HCT116 (cell line): ENCODE data around the gene BBIP1. TPM values are rescaled to one million over a fixed set of nuclear protein-coding genes. Genes with fewer than 3 reads are reported as not detected.

Source experiments
- ATAC-seq: fragments of 200-7000 bp; cut with Tn5 transposase; 2 replicates; pipeline ENCODE4 v1.9.1; 2020; ENCODE audit warnings: mild to moderate bottlenecking, moderate library complexity
- BruUV-seq: library from RNA; stranded (reverse); fragments of 400-500 nt; replicated peaks from 2 replicates; lab custom pipeline; 2021; lab: Mats Ljungman, UMichigan
- CTCF ChIA-PET: fragments of 300-600 bp; sonication (Branson Sonifier 250); formaldehyde crosslinking; loops from one replicate; lab custom pipeline; 2021; ENCODE audit warnings: antibody characterized with exemption; lab: Charles Lee
- POLR2A ChIA-PET: fragments of 300-600, 350-600 bp; sonication (Branson Sonifier 250); formaldehyde crosslinking; loops from one replicate; lab custom pipeline; 2021; ENCODE audit warnings: antibody characterized with exemption; lab: Charles Lee
- RAD21 ChIA-PET, 2 experiments: fragments of 300-600 bp; sonication (Branson Sonifier 250); formaldehyde crosslinking; loops; one replicate each; lab custom pipeline; 2023; ENCODE audit warnings: low total read pairs in 2 of 2; ENCODE audit not compliant: uncharacterized antibody in 2 of 2, unreplicated experiment in 2 of 2, low non-redundant PET in 1 of 2; lab: Charles Lee
- DNase-seq: peaks from one replicate; pipeline ENCODE4 v3.0.0-alpha.2; 2010; ENCODE audit warnings: low read depth, low spot score
- H2AFZ ChIP-seq: fragments of 200-600 bp; shearing (Covaris generic), sonication (generic); 2 replicates; pipeline ENCODE4 v1.6.1; 2017; ENCODE audit warnings: low read depth, mixed run types, mixed read lengths, antibody characterized with exemption, low read length; ENCODE audit not compliant: poor library complexity, severe bottlenecking
- H3K27ac ChIP-seq: 2 replicates; pipeline ENCODE4 v1.5.1; 2012; ENCODE audit warnings: low read depth, low read length
- H3K27me3 ChIP-seq: fragments of 200-600 bp; sonication (generic); 2 replicates; pipeline ENCODE4 v1.6.1; 2016; ENCODE audit warnings: mixed run types, low read length, mixed read lengths; ENCODE audit not compliant: insufficient read depth
- H3K36me3 ChIP-seq, 2 experiments: fragments of 200-500 bp in 1 of 2; fragments of 200-600 bp in 1 of 2; sonication (Bioruptor generic) in 1 of 2; sonication (generic) in 1 of 2; 2 replicates each; pipeline versions ENCODE4 v1.5.1 to v1.6.1; 2014 to 2016; ENCODE audit warnings: low read length in 2 of 2, inconsistent platforms in 1 of 2, mixed read lengths in 1 of 2, mixed run types in 1 of 2; ENCODE audit not compliant: insufficient read depth in 2 of 2, control insufficient read depth in 1 of 2
- H3K4me1 ChIP-seq, 2 experiments: fragments of 200-600 bp in 1 of 2; sonication (generic) in 1 of 2; 2 replicates each; pipeline versions ENCODE4 v1.5.1 to v1.6.1; 2012 to 2017; ENCODE audit warnings: low read length in 2 of 2, inconsistent platforms in 1 of 2, mild to moderate bottlenecking in 1 of 2, mixed read lengths in 1 of 2, mixed run types in 1 of 2, moderate library complexity in 1 of 2; ENCODE audit not compliant: insufficient read depth in 2 of 2, control insufficient read depth in 1 of 2
- H3K4me2 ChIP-seq: fragments of 200-600 bp; sonication (generic); 2 replicates; pipeline ENCODE4 v1.6.1; 2017; ENCODE audit warnings: mixed run types, low read length, mixed read lengths
- H3K4me3 ChIP-seq, 2 experiments: fragments of 200-600 bp in 1 of 2; sonication (generic) in 1 of 2; replicated peaks in 1 of 2; 2 replicates each; pipeline ENCODE4 v1.5.1; 2011 to 2016; ENCODE audit warnings: low read length in 2 of 2, control low read depth in 1 of 2, low read depth in 1 of 2, mild to moderate bottlenecking in 1 of 2, mixed read lengths in 1 of 2, mixed run types in 1 of 2
- H3K79me2 ChIP-seq: fragments of 200-600 bp; sonication (generic); 2 replicates; pipeline ENCODE4 v1.6.1; 2017; ENCODE audit warnings: mild to moderate bottlenecking, mixed run types, low read length, moderate library complexity, mixed read lengths; ENCODE audit not compliant: insufficient read depth
- H3K9ac ChIP-seq: fragments of 200-600 bp; sonication (generic); 2 replicates; pipeline ENCODE4 v1.6.1; 2016; ENCODE audit warnings: low read length, mixed read lengths
- H3K9me2 ChIP-seq: fragments of 200-600 bp; sonication (generic), shearing (Covaris generic); 2 replicates; pipeline ENCODE4 v1.6.1; 2017; ENCODE audit warnings: mixed run types, mild to moderate bottlenecking, moderate library complexity; ENCODE audit not compliant: insufficient read depth
- H3K9me3 ChIP-seq, 2 experiments: fragments of 200-500 bp in 1 of 2; fragments of 200-600 bp in 1 of 2; sonication (Bioruptor generic) in 1 of 2; sonication (generic) in 1 of 2; 2 replicates each; pipeline ENCODE4 v1.6.1; 2014 to 2017; ENCODE audit warnings: low read length in 2 of 2, mixed read lengths in 2 of 2, inconsistent platforms in 1 of 2, low read depth in 1 of 2, mild to moderate bottlenecking in 1 of 2, mixed run types in 1 of 2, moderate library complexity in 1 of 2; ENCODE audit not compliant: control insufficient read depth in 1 of 2, insufficient read depth in 1 of 2
- H4K20me1 ChIP-seq: fragments of 200-600 bp; sonication (generic), shearing (Covaris generic); 2 replicates; pipeline ENCODE4 v1.6.1; 2017; ENCODE audit warnings: mixed run types, mild to moderate bottlenecking, moderate library complexity; ENCODE audit not compliant: insufficient read depth
- ATF3 ChIP-seq: IDR thresholded peaks from 2 replicates; pipeline ENCODE4 v1.6.1; 2012
- CEBPB ChIP-seq: IDR thresholded peaks from 2 replicates; pipeline ENCODE4 v1.6.1; 2012; ENCODE audit warnings: low read depth
- CTCF ChIP-seq, 3 experiments: fragments of 200-600 bp in 1 of 3; sonication (generic) in 1 of 3; IDR thresholded peaks in 2 of 3; conservative IDR thresholded peaks in 1 of 3; 2 replicates each; pipeline ENCODE4 v1.5.1; 2012 to 2017; ENCODE audit warnings: low read depth in 2 of 3, low read length in 2 of 3, antibody characterized with exemption in 1 of 3, borderline replicate concordance in 1 of 3, control low read depth in 1 of 3, mild to moderate bottlenecking in 1 of 3, mixed read lengths in 1 of 3, mixed run types in 1 of 3, moderate library complexity in 1 of 3; ENCODE audit not compliant: insufficient read depth in 1 of 3
- JUND ChIP-seq: IDR thresholded peaks from 2 replicates; pipeline ENCODE4 v1.6.1; 2012
- MAX ChIP-seq: IDR thresholded peaks from 2 replicates; pipeline ENCODE4 v1.6.1; 2012
- RAD21 ChIP-seq: IDR thresholded peaks from 2 replicates; pipeline ENCODE4 v1.6.1; 2012; ENCODE audit warnings: low read depth, mild to moderate bottlenecking
- SP1 ChIP-seq: IDR thresholded peaks from 2 replicates; pipeline ENCODE4 v1.6.1; 2012; ENCODE audit warnings: low read depth
- ZBTB33 ChIP-seq: IDR thresholded peaks from 2 replicates; pipeline ENCODE4 v1.6.1; 2011; ENCODE audit warnings: mild to moderate bottlenecking, low read length, moderate library complexity; ENCODE audit not compliant: insufficient replicate concordance; ENCODE audit errors: extremely low read depth
- ZNF274 ChIP-seq: fragments of 200-500 bp; sonication (Bioruptor generic); IDR thresholded peaks from 2 replicates; pipeline ENCODE4 v1.6.1; 2014; ENCODE audit warnings: mild to moderate bottlenecking, low read depth, low read length, inconsistent platforms
- intact Hi-C: fragments of 100-400 bp; cut with micrococcal nuclease; formaldehyde crosslinking; loops from 2 replicates; pipeline ENCODE4 v1.10.0; 2022
- total RNA-seq: library from RNA; stranded (reverse); gene quantifications from one replicate; pipeline ENCODE4 v1.2.1, GENCODE V29; 2021; ENCODE audit not compliant: unreplicated experiment

The BBIP1 gene
- total RNA-seq, 1 experiment from 2014 or later: 38.9 TPM

GRCh38 chr10:110951381-110951780, 32.4 kb upstream of the BBIP1 start:
- ATAC-seq (no peak), DNase-seq (no peak)
- ChIA-PET CTCF (no interaction called here), POLR2A (no interaction called here), RAD21 (no interaction called here)
- Histone ChIP-seq H2AFZ (no peak overlapping the region), H3K9me2 (no peaks in the 10 kb centered on the region), H3K27me3 (no peaks in the 10 kb centered on the region), H3K36me3 (no peaks in the 10 kb centered on the region), H3K4me3 (no peak overlapping the region), H3K4me2 (no peak overlapping the region), H4K20me1 (no peaks in the 10 kb centered on the region), H3K9ac (no peak overlapping the region), H3K4me1 (peaks cover 0 to 4% of the 10 kb centered on the region in 2 experiments; a peak in 1 of 4 replicates), H3K9me3 (no peaks in the 10 kb centered on the region), H3K79me2 (peaks cover 28% of the 10 kb centered on the region), H3K27ac (no peak overlapping the region)
- intact Hi-C loops: no loop called here
- TF ChIP-seq RAD21 (no peak), JUND (no peak), MAX (no peak), CTCF (IDR thresholded peaks at IDR 0.05 in 2 of 3, conservative IDR thresholded peaks at IDR 0.05 in 1 of 3; ENCODE audit: borderline replicate concordance in 1 of 3, insufficient read depth in 1 of 3, low read depth in 2 of 3, low read length in 2 of 3) (no peak), SP1 (no peak), ZBTB33 (no peak), ZNF274 (no peak), ATF3 (no peak), CEBPB (no peak)
- BruUV-seq: no TSS peak
